GM13976 (cell line): ENCODE data around the gene PRRC1.

Source experiments
- DNase-seq: peaks from one replicate; pipeline ENCODE4 v3.0.0; 2012; ENCODE audit warnings: low spot score
- in situ Hi-C: fragments of 300-500 bp; cut with MboI; formaldehyde crosslinking; loops from one replicate; pipeline ENCODE4 v1.12.0; 2022; ENCODE audit warnings: low sequenced_read_pairs, mixed read lengths, inconsistent platforms; ENCODE audit not compliant: unreplicated experiment
- TF ChIP-seq, protein P1 (sequence below): IDR thresholded peaks from 2 replicates; pipeline ENCODE4 v1.5.1; 2012; ENCODE audit warnings: borderline replicate concordance, mild to moderate bottlenecking; ENCODE audit not compliant: insufficient read depth; ENCODE audit errors: extremely low read depth, missing control alignments, control extremely low read depth

PRRC1 gene

DNA sequence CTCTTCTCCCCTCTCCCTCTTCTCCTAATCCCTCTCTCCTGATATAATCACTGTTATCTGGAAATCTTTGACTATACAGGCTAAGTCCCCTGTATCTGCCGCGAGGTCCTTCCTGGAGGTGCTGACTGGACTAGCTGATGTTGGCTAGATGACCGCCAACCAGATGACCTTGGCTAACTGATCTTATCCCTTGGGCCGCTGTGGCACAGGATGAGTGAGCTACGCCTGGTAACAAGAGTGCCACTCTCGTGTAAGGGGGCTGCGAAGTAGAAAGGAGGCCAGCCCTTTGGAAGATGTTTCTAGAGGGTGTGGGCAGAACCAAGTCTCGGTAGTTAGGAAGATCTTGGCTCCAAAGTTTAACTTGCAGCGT lies 345 bp upstream of the PRRC1 start:
- no peak for DNase-seq
- in situ Hi-C loops: no loop called here
- TF ChIP-seq, protein P1, sequence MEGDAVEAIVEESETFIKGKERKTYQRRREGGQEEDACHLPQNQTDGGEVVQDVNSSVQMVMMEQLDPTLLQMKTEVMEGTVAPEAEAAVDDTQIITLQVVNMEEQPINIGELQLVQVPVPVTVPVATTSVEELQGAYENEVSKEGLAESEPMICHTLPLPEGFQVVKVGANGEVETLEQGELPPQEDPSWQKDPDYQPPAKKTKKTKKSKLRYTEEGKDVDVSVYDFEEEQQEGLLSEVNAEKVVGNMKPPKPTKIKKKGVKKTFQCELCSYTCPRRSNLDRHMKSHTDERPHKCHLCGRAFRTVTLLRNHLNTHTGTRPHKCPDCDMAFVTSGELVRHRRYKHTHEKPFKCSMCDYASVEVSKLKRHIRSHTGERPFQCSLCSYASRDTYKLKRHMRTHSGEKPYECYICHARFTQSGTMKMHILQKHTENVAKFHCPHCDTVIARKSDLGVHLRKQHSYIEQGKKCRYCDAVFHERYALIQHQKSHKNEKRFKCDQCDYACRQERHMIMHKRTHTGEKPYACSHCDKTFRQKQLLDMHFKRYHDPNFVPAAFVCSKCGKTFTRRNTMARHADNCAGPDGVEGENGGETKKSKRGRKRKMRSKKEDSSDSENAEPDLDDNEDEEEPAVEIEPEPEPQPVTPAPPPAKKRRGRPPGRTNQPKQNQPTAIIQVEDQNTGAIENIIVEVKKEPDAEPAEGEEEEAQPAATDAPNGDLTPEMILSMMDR: no peak

GRCh38 chr5:127518319-127518621 lies 830 bp downstream of the PRRC1 start:
- TF ChIP-seq, protein P1: no peak
- DNase-seq: peak; percentile 39
- in situ Hi-C loops: no loop called here

GRCh38 chr5:127519527-127519926 lies 2.1 kb downstream of the PRRC1 start:
- TF ChIP-seq, protein P1: no peak
- in situ Hi-C loops: no loop called here
- no peak for DNase-seq

DNA sequence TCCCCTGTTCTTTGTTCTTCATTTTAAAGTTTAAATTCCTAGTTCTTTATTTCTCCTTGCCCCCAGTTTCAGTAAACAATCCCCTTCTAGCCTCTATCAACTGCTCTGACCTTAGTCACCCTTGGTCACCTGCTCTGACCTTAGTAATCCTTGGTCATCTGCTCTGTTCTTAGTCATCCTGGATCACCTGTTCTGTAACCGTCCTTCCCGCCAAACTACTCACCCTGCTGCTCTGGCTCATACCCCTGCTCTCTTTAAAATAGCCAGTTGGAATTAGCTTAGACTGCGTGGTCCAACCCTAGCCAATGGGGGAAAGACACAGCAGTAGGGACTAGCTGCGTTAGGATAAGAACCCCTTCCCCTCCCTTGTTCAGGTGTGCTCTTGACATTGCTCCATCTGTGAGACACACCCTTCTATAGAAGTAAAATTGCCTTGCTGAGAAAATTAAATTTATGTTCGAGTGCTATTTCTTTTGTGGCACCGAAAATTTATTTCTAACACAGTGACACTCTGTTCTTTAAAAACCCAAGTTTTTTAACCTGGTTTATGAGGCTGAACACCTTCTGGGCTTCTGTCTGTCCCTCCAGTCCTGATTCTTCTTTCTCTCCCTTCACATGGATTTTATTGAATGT lies 3.8 kb downstream of the PRRC1 start:
- in situ Hi-C loops: no loop called here
- DNase-seq: no peak
- TF ChIP-seq, protein P1: no peak

DNA sequence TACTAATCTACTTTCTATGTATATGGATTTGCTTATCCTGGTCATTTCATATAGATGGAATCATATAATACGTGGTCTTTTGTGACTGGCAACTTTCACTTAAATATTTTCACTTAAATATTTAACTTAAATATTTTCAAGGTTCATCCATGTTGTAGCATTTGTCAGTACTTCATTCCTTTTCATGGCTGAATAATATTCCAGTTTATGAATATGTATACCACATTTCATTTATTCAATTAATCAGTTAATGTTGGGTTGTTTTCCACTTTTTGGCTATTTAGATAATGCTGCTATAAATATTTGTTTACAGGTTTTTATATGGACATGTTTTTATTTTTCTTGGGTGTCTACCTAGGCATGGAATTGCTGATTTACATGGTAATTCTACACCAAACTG lies 7.7 kb downstream of the PRRC1 start:
- TF ChIP-seq, protein P1: no peak
- in situ Hi-C loops: no loop called here
- no peak for DNase-seq

DNA sequence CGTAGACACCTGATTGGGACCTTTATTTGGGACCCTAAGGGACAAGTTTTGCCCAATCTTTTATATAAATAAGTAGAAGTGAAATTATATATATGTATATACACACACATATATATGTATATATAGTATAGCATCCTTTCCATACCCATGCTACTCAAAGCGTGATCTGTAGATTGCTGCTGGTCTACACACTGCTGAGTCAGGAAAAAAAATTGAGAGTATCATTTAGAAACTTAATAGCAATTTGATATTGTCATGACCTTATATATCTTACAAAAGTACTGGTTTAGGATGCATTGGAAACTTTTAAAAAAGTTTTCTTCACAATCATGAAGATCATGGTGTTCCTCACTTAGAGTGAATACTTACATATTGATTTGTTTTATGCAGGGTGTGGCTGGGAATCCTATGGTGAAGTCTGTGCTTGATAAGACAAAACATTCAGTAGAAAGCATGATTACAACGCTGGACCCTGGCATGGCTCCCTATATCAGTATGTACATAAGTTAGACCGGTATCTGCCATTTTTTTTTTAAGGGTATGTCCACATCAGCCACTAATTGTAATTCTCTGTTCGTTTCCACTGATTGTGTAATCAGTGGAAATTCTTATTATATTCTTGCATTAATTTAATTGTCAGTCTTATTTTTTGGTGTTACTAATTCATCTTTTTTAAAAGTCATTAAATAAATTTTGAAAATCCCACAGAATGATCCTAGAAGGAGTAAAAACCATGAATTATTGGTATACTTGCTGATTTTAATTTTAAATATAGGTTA lies 12.7 kb downstream of the PRRC1 start:
- DNase-seq: no peak
- TF ChIP-seq, protein P1: no peak
- in situ Hi-C loops: no loop called here
